Progenitor cell of endocrine pancreas (in vitro differentiated cells): ENCODE measurements around the gene ESPNL. TPM values are rescaled to one million over a fixed set of nuclear protein-coding genes. Genes with fewer than 3 reads are reported as not detected.
"Not testable (repeated sequence)": the region's sequence is repeated elsewhere in the genome, so short reads cannot be mapped to it uniquely, and the experiment has no call there.

Experiments used
- DNase-seq: peaks from one replicate; pipeline ENCODE4 v3.0.0; 2021; ENCODE audit warnings: low spot score; ENCODE audit not compliant: unreplicated experiment
- H3K27ac Mint-ChIP-seq: 2 replicates; pipeline ENCODE4 v1.8.0; 2021; ENCODE audit warnings: mild to moderate bottlenecking, moderate library complexity, mixed read lengths
- H3K27me3 Mint-ChIP-seq: 2 replicates; pipeline ENCODE4 v1.8.0; 2021; ENCODE audit warnings: mixed read lengths
- H3K36me3 Mint-ChIP-seq: 2 replicates; pipeline ENCODE4 v1.8.0; 2022; ENCODE audit warnings: mixed read lengths; ENCODE audit not compliant: insufficient read depth
- H3K4me1 Mint-ChIP-seq: 2 replicates; pipeline ENCODE4 v1.8.0; 2021; ENCODE audit warnings: low read depth, mixed read lengths
- H3K4me3 Mint-ChIP-seq: 2 replicates; pipeline ENCODE4 v1.8.0; 2021; ENCODE audit warnings: low read depth, mild to moderate bottlenecking, moderate library complexity, mixed read lengths
- H3K9me3 Mint-ChIP-seq: 2 replicates; pipeline ENCODE4 v1.8.0; 2021; ENCODE audit warnings: low read depth, mixed read lengths
- total RNA-seq: library from RNA; stranded (reverse); gene quantifications from 2 replicates; pipeline ENCODE4 v1.2.1, GENCODE V29; 2021
- TF ChIP-seq, protein P1 (sequence below): fragments of 200-600 bp; sonication (generic); IDR thresholded peaks from one replicate; pipeline ENCODE4 v1.5.0; 2021; ENCODE audit warnings: antibody characterized with exemption, mild to moderate bottlenecking; ENCODE audit not compliant: unreplicated experiment

Gene ESPNL
- total RNA-seq, 1 donor from 2014 or later, result 0.31 TPM

DNA sequence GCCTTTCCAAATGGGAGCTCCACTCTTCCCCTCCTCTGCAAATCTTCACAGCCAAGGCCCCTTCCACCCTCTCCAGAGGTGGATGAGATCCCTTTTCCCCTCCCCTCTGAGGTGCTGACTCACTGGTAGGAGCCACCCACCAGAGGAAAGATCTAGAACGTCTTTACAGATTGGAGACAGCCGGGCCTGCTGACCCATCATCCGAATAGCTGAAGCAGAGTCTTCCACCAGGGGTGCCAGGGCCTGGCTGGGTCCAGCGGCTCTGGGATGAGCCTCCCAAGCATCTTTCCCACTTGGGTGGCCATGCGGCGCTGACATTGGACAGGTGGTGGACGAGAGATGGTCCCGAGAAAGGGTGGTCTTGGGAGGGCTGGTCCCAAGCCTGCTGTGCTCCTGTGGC, 67.6 kb downstream of the ESPNL start:
- TF ChIP-seq, protein P1, sequence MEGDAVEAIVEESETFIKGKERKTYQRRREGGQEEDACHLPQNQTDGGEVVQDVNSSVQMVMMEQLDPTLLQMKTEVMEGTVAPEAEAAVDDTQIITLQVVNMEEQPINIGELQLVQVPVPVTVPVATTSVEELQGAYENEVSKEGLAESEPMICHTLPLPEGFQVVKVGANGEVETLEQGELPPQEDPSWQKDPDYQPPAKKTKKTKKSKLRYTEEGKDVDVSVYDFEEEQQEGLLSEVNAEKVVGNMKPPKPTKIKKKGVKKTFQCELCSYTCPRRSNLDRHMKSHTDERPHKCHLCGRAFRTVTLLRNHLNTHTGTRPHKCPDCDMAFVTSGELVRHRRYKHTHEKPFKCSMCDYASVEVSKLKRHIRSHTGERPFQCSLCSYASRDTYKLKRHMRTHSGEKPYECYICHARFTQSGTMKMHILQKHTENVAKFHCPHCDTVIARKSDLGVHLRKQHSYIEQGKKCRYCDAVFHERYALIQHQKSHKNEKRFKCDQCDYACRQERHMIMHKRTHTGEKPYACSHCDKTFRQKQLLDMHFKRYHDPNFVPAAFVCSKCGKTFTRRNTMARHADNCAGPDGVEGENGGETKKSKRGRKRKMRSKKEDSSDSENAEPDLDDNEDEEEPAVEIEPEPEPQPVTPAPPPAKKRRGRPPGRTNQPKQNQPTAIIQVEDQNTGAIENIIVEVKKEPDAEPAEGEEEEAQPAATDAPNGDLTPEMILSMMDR, result no peak
- no peak for DNase-seq
- Mint-ChIP-seq H3K27ac (no peak overlapping the region), H3K36me3 (peaks cover 12% of the 10 kb centered on the region), H3K27me3 (peaks cover 24% of the 10 kb centered on the region), H3K4me3 (no peak overlapping the region), H3K9me3 (no peaks in the 10 kb centered on the region), H3K4me1 (no peaks in the 10 kb centered on the region)

DNA sequence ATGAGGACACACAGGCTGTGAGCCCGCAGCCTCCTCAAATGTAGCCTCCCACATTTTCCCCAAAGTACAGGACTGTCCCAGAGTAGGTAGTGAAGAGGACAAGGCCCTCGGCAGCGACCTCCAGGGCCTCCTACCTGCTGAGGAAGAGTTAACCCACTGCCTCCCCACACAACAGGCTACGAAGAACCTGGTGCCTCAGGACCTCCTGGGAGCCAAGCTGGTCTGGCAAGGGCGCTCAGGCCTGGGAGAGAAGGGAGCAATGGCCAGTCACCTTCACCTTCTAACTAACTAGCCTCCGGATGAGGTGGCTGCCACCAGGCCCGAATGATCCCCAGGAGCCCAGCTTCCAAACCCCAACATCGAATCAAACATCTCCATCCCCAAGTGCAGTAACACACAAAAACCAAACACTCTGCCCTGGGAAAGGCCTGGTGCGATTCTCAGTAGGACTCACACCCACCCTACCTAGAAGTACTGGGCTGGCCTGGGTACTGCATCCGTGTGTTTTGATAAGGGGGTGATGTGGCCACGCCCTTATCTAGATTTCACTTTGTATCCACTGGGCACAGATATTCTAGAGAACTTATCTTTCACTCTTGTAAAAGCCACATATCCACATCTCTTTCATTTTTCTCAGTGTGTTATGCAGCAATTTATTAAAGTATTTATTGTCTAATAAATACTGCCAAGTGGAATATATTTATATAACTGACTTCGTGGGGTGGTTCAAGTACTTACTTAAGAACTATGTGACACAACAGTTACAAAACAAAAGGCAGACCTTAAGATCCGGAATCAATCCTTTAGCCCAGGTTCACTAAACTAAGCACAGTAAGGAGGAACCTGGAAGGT, 68.3 kb downstream of the ESPNL start:
- H3K27me3 Mint-ChIP-seq, result peaks cover 17% of the 10 kb centered on the region
- TF ChIP-seq, protein P1, result no peak
- no peaks in the 10 kb centered on the region for H3K4me1 Mint-ChIP-seq
- H3K27ac Mint-ChIP-seq, result no peak overlapping the region
- DNase-seq, result no peak
- no peaks in the 10 kb centered on the region for H3K9me3 Mint-ChIP-seq
- H3K4me3 Mint-ChIP-seq, result no peak overlapping the region
- H3K36me3 Mint-ChIP-seq, result peaks cover 17% of the 10 kb centered on the region

DNA sequence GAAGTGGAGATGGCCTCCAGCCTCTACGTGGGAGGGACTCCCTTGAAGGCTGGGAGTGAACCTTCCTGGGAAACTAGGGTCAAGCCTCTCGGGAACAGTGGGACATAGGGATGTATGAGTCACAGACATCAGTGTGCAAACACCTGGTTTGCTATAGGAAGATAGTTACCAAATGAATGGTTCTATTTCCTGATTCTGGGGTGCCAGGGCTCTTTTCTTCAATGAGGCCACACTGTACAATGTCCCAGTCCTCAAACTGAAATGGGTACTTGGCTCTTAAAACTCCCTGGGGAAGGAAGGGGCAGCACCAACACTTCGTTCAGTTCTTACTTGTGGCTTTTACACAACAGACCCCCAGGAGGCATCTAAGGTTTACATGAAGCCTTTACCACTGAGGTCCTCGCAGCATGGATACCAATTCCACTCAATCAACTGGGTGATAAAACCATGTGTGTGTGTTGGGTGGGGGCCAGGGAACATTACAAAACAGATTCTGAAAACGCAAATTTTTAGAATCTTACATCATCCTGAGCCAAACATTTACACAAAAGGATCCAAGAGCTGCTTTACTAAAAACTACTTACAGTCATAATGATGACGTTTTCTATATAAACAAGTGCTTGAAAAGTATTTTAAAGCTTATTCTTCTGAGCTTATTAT, 69.0 kb downstream of the ESPNL start:
- Mint-ChIP-seq H3K4me3 (no peak overlapping the region), H3K36me3 (peaks cover 17% of the 10 kb centered on the region), H3K27me3 (peaks cover 17% of the 10 kb centered on the region), H3K4me1 (no peaks in the 10 kb centered on the region), H3K27ac (no peak overlapping the region), H3K9me3 (no peaks in the 10 kb centered on the region)
- no peak for DNase-seq
- TF ChIP-seq, protein P1, result no peak

DNA sequence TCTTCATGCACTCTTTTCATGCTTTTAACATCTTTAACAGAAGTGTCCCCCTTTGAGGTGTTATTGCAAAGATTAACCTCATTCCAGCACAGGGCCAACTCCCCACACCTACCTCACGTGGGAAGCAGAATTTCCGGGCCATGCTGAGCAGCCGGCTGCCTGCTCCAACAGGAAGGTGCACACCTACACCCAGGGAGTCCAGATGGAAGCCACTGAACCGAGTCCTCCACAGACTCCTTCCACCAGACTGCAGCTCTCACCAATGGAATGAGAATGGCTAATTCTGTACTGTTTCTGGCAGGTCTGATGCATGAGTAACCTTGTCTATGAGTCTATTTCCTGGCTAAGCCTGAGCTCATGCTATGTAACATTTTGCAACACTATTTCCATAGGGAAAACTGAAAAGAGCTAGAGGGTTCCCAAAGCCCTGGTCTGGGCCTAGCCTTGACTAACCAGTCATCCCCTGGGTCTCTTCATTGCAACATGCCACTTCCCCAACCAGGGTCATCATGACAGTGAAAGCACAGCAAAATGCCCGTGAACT, 69.6 kb downstream of the ESPNL start:
- Mint-ChIP-seq H3K36me3 (peaks cover 17% of the 10 kb centered on the region), H3K4me1 (no peaks in the 10 kb centered on the region), H3K27me3 (peaks cover 12% of the 10 kb centered on the region), H3K9me3 (no peaks in the 10 kb centered on the region), H3K27ac (no peak overlapping the region), H3K4me3 (no peak overlapping the region)
- TF ChIP-seq, protein P1, result no peak
- no peak for DNase-seq

DNA sequence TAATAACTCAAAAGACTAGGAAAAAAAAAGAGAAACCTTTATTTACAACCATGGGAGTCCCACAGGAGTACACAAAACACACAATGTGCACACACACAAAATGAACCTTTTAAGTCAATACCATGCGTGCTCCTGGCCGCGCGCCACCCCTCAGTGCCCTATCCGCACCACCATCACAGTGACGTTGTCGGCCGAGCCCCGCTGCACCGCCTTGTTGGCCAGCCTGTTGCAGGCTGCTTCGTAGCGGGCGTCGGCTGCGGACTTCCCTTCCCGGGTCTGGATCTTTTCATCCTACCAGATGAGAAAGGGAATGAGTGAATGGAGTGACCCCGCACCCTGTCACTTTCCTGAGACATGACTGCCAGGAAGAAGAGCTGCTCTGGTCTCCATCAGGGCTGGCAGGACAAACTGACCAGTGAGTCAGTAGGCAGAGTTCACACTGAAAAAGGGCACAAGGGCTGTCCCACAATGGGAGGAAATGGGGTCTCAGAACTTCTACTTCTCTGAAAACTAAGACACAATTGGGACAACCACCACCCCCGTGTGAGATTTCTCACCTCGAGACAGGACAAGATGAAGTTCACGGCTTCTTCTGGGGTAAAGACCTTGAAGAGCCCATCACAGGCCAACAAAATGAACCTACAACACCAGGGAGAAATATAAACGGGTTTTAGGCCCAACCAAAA, 70.4 kb downstream of the ESPNL start:
- no peak overlapping the region for H3K4me3 Mint-ChIP-seq
- no peak overlapping the region for H3K27ac Mint-ChIP-seq
- H3K36me3 Mint-ChIP-seq, result peaks cover 12% of the 10 kb centered on the region
- no peaks in the 10 kb centered on the region for H3K4me1 Mint-ChIP-seq
- no peak for DNase-seq
- peaks cover 5% of the 10 kb centered on the region for H3K27me3 Mint-ChIP-seq
- TF ChIP-seq, protein P1, result no peak
- no peaks in the 10 kb centered on the region for H3K9me3 Mint-ChIP-seq

DNA sequence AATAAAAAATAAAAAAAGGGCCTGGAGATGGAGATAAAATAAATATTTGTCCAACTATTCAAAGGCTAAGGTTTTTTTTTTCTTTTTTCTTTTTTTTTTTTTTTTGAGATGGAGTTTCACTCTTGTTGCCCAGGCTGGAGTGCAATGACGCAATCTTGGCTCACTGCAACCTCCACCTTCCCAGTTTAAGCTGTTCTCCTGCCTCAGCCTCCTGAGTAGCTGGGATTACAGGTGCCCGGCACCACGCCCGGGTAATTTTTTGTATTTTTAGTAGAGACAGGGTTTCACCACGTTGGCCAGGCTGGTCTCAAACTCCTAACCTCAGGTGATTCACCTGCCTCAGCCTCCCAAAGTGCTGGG, 70.9 kb downstream of the ESPNL start:
- H3K4me1 Mint-ChIP-seq, H3K9me3 Mint-ChIP-seq, H3K27ac Mint-ChIP-seq, DNase-seq, H3K4me3 Mint-ChIP-seq, H3K27me3 Mint-ChIP-seq: not testable (repeated sequence)
- H3K36me3 Mint-ChIP-seq, result peaks cover 12% of the 10 kb centered on the region
